Measurements from ENCODE around the gene HRH3.

The HRH3 gene

DNA sequence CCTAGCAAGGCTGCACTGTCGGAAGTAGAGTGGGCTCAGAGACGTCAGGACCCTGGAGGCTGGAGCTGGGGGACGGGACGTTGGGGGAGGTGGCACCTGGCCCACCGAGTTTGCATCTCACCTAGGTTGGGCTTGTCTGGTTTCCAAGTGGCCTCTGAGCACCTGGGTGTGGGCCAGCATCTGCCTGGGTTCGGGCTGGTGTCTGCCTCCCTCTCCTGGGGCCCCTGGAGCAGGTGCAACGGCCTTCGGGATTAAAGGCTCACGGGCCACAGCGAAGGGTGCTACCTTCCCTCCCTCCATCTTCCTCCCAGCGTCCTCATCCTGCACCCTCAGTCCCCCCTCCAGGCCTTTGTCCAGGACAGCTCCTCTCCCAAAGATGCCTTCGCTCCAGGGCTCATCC, 6.0 kb downstream of the HRH3 start:
- H3K4me1 ChIP-seq (ENCODE audit: insufficient read depth, low read length) = peaks cover 18% of the 10 kb centered on the region
- no peaks in the 10 kb centered on the region for H3K9me3 ChIP-seq (ENCODE audit: low read length)
- no peak overlapping the region for H3K4me3 ChIP-seq (ENCODE audit: low read length)
- H3K36me3 ChIP-seq (ENCODE audit: insufficient read depth, low read length) = no peaks in the 10 kb centered on the region
- no peak overlapping the region for H2AFZ ChIP-seq (ENCODE audit: low read depth, low read length)
- H3K27me3 ChIP-seq (ENCODE audit: insufficient read depth, low read length) = peaks cover 8% of the 10 kb centered on the region

DNA sequence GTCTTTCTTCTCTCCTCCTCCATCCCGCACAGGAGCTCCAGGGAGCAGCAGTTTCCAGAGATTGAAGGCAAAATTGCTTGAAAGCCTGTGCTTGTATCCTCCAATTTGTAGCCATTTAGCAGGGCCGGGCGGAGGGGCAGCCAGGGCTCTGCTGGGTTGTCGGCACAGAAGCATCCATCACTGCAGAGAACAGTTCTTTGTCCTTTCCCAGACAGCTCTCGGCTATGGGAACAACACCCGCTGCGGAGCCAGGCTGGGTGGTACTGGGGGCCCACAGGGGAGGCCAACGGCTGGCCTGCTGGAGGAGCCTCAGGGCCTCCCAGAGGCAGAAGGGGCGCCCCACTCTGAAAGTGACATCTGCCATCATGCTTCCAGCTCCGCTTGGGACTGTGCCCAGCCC, 7.8 kb downstream of the HRH3 start:
- Histone ChIP-seq H3K4me1 (ENCODE audit: insufficient read depth, low read length) (peaks cover 9% of the 10 kb centered on the region), H3K36me3 (ENCODE audit: insufficient read depth, low read length) (no peaks in the 10 kb centered on the region), H3K27me3 (ENCODE audit: insufficient read depth, low read length) (no peaks in the 10 kb centered on the region), H3K9me3 (ENCODE audit: low read length) (no peaks in the 10 kb centered on the region), H2AFZ (ENCODE audit: low read depth, low read length) (peak overlapping the region; percentile 7), H3K4me3 (ENCODE audit: low read length) (no peak overlapping the region)

DNA sequence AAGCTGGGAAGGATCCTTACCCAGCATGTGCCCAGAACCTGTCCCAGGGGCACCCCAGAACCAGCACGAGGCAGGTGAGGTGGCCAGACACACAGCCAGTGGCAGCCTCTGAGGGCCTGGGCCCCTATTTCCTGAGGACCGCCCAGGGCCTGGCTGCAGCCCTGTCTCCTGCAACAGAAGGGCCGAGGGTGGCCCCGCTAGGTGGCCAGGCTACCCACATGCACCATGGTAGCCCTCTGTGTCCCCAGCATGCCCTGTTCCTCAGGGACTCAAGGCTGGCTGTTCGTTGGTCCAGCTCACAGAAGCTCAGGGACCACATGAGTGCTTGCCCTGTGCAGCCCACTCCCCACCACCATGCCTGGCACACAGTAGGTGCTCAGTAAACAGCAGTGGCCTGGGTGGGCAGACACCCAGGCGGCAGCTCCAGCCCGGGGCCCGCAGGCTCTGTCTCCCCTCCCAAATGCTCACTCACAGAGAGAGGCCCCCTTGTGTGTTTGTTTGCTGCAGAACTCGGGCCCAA, 8.2 kb downstream of the HRH3 start:
- no peaks in the 10 kb centered on the region for H3K36me3 ChIP-seq (ENCODE audit: insufficient read depth, low read length)
- H2AFZ ChIP-seq (ENCODE audit: low read depth, low read length) = peak overlapping the region; percentile 7
- H3K4me1 ChIP-seq (ENCODE audit: insufficient read depth, low read length) = peaks cover 9% of the 10 kb centered on the region
- no peaks in the 10 kb centered on the region for H3K9me3 ChIP-seq (ENCODE audit: low read length)
- H3K4me3 ChIP-seq (ENCODE audit: low read length) = no peak overlapping the region
- no peaks in the 10 kb centered on the region for H3K27me3 ChIP-seq (ENCODE audit: insufficient read depth, low read length)

DNA sequence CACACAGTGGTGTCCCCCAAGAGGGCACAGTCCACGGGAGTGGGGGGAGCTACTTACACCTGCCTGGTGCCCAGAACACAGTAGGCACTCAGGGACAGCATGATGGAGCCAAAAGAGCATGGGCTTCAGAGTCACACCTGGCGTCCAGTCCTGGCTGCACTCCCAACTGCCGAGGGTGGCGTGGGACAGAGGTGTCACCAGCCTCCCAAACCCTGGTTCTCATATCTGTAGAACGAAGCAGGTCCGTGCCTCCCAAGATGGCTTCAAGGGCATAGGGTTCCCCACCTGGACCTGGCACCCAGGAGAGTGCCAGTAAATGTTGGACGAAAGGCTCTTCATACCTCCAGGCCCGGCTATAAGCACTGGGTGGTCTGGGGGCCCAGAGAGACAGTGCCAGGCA, 8.9 kb downstream of the HRH3 start:
- H3K4me1 ChIP-seq (ENCODE audit: insufficient read depth, low read length) = peaks cover 9% of the 10 kb centered on the region
- H3K27me3 ChIP-seq (ENCODE audit: insufficient read depth, low read length) = no peaks in the 10 kb centered on the region
- no peaks in the 10 kb centered on the region for H3K9me3 ChIP-seq (ENCODE audit: low read length)
- no peak overlapping the region for H2AFZ ChIP-seq (ENCODE audit: low read depth, low read length)
- H3K36me3 ChIP-seq (ENCODE audit: insufficient read depth, low read length) = no peaks in the 10 kb centered on the region
- H3K4me3 ChIP-seq (ENCODE audit: low read length) = no peak overlapping the region

DNA sequence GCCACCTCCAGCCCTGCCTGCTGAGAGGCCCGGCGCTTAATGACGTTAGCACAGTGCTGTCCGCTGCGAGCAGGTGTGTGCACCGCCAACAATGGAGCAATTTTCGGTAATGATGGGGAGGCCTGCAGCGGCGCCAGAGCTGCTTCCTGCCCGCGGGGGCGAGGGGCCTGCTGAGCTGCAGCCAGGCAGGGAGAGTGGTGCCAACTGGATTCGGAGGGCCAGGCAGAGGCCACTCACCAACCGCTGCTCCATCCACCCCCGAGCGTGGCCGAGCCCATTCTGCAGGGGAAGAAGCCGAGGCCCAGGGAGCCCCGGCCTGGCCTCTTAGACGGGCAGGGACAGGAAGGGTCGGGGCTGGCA, 9.6 kb downstream of the HRH3 start:
- Histone ChIP-seq H2AFZ (ENCODE audit: low read depth, low read length) (no peak overlapping the region), H3K9me3 (ENCODE audit: low read length) (no peaks in the 10 kb centered on the region), H3K27me3 (ENCODE audit: insufficient read depth, low read length) (no peaks in the 10 kb centered on the region), H3K4me1 (ENCODE audit: insufficient read depth, low read length) (peaks cover 9% of the 10 kb centered on the region), H3K36me3 (ENCODE audit: insufficient read depth, low read length) (no peaks in the 10 kb centered on the region), H3K4me3 (ENCODE audit: low read length) (no peak overlapping the region)

DNA sequence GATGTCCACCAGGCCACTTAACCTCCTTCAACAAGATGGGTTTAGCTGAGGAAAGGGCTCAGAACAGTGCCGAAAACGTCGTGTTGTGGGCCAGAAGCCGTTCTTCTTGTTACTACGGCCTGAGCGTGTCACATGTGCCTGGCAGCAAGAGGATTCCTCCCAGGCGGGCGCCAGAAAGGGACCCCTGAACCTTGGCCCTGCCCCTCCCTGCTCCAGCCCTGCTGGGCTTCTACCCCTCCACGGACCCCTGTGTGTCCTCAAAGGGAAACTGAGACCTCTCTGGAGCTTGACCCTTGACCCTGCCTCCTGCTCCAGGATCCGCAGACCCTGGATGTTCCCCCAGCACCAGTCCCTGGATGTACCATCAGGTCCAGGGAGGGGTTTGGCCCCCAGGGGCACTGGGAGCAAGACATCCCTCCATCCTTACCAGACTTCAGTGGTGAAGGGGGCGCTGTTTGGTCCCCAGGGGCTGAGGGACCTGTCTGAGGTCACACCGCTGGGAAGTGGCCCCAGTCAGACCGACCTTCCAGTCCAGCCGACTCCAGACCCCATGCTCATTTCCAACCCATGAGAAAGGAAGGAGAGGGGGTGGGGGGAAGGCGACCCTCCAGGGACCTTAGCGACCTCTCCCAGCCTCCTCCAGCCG, 10.1 kb downstream of the HRH3 start:
- Histone ChIP-seq H3K36me3 (ENCODE audit: insufficient read depth, low read length) (no peaks in the 10 kb centered on the region), H3K27me3 (ENCODE audit: insufficient read depth, low read length) (no peaks in the 10 kb centered on the region), H3K4me3 (ENCODE audit: low read length) (no peak overlapping the region), H3K9me3 (ENCODE audit: low read length) (no peaks in the 10 kb centered on the region), H3K4me1 (ENCODE audit: insufficient read depth, low read length) (peaks cover 9% of the 10 kb centered on the region), H2AFZ (ENCODE audit: low read depth, low read length) (no peak overlapping the region)

DNA sequence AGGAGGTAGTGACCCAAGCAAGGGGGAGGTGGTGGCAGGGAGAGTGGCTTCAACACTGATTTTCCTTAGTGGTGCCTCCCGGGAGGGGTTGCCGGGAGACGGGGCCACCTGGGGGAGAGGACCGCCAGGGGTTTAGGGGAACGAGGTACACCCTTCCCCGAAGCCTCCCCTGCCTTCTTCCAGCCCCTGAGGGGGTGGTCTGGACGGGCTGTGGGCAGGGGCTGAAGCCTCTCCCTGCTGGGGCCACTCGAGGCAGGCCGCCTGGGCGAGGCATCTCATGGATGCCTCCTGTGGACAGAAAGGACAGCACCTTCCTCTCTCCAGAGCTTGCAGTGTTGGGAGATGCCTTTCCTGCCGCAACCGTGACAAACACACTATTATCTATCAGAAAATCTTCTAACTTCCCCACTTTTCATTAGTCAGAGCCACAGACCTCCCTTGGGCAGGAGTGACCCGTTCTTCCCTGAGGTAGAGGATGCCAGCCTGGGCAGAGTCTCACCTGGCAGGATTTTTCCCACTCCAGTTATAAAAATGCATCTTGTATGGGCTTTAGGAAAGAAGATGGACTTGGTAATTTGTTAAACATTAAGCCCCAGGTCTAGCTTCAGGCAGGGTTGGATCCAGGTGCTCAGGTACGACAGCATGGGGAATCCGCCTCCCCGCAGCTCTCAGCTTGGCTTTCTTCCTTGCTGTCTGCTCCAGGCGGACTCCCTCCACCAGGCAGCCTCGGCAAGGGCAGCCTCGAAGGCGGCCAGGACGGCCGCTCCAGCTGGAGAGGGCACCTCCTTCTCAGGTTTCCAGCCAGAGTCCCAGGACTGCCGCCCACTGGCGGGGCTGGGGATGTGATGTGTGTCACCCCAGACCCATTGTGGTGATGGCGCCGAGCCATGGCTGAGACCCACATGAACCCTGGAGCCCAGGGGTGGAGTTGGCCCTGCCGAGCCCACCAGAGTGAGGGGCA, 11.0 kb downstream of the HRH3 start:
- H3K27me3 ChIP-seq (ENCODE audit: insufficient read depth, low read length) = no peaks in the 10 kb centered on the region
- H3K36me3 ChIP-seq (ENCODE audit: insufficient read depth, low read length) = no peaks in the 10 kb centered on the region
- H3K4me3 ChIP-seq (ENCODE audit: low read length) = no peak overlapping the region

DNA sequence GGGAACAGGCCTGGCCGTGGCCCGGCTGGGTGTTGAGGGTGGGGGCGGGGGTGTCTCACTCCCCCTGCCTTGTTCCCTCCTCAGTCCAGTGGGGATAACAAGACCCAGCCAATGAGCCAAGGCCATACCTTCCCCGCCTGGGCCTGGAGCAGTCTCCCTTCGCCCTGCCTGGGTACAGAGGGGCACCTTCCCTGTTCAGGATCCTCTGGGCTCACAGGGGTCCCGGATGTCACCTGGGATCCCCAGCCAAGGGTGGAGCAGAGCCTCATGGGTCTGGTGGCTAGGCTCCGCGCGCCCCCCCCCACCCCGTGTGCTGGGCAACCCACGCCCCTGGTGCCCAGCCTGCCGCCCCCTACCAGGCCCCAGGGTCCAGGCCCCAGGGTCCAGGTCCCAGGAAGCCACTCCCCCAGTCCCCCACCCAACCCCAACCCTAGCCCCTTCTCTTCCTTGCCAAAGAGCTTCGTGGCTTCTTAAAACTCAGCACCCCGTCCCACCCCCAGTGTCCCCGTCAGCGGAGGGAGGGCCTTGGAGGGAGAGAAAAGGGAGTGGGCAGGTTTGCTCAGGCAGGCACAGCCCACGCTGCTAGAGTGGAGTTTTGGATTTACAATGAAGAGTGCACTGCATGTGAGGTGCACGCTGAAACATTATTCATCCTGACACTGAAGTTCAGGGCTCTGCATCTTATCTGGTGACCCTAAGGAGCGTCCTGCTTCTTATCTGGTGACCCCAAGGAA, 11.8 kb downstream of the HRH3 start:
- H3K9me3 ChIP-seq (ENCODE audit: low read length) = no peaks in the 10 kb centered on the region
- H3K4me1 ChIP-seq (ENCODE audit: insufficient read depth, low read length) = peaks cover 9% of the 10 kb centered on the region
- no peak overlapping the region for H3K4me3 ChIP-seq (ENCODE audit: low read length)
- H3K36me3 ChIP-seq (ENCODE audit: insufficient read depth, low read length) = peaks cover 5% of the 10 kb centered on the region
- H3K27me3 ChIP-seq (ENCODE audit: insufficient read depth, low read length) = no peaks in the 10 kb centered on the region
- no peak overlapping the region for H2AFZ ChIP-seq (ENCODE audit: low read depth, low read length)

More for the DNA sequence above, 11.0 kb downstream of the HRH3 start:
- Histone ChIP-seq H3K4me1 (ENCODE audit: insufficient read depth, low read length) (peaks cover 9% of the 10 kb centered on the region), H2AFZ (ENCODE audit: low read depth, low read length) (no peak overlapping the region), H3K9me3 (ENCODE audit: low read length) (no peaks in the 10 kb centered on the region)

DNA sequence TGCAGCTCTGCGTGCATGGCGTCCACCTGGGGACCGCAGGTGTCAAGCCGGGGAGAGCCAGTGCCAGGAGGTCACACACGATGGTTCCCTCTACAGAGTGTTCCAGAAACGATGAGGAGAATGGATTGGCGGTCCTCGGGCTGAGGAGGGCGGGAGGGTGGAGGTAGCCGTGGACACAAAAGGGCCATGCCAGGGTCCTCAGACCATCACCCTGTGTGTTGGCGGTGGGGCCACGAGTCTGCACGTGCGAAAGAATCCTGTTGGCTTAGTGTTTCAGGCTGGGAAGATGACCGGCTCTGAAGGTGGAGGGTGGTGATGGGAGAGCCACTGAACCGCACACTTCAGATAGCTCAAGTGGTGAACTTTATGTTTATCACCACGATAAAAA, 13.7 kb downstream of the HRH3 start:
- no peaks in the 10 kb centered on the region for H3K9me3 ChIP-seq (ENCODE audit: low read length)
- no peaks in the 10 kb centered on the region for H3K27me3 ChIP-seq (ENCODE audit: insufficient read depth, low read length)
- no peak overlapping the region for H3K4me3 ChIP-seq (ENCODE audit: low read length)
- no peaks in the 10 kb centered on the region for H3K4me1 ChIP-seq (ENCODE audit: insufficient read depth, low read length)
- no peak overlapping the region for H2AFZ ChIP-seq (ENCODE audit: low read depth, low read length)
- H3K36me3 ChIP-seq (ENCODE audit: insufficient read depth, low read length) = peaks cover 16% of the 10 kb centered on the region

DNA sequence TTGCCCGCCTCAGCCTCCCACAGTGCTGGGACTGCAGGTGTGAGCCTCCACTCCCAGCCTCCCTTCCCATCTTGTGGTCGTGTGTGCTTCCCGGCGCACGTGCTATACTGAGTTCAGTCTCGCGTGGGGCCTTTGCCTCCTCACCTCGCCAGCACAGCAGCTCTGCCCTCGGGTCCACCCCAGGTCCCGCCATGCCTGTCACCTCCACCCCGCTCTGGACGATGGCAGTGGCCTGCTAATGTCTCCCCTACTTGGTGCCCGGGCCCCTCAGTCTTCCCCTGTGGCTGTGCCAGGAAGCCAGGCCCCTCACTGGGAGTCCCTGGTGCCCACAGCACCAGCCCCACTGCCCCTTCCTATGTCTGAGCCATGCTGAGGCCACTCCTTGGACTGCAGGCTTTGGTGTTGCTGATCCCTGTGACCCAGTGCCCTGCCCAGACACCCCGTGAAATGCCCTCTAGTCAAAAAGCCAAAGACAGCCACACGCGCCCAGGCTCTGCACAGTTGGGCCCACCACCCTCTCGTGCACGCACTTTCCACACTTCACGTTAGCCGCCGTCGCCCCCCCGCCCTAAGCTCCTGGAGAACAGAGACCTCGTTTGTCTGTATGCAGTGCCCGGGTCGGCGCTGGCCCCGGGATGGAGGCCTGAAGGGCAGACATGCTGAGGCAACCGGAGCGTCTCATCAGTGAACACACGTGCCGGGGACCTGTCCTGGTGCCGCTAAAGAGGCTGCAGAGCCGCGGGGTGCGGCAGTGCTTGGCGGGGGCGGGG, 14.3 kb downstream of the HRH3 start:
- Histone ChIP-seq H3K4me3 (ENCODE audit: low read length) (no peak overlapping the region), H3K27me3 (ENCODE audit: insufficient read depth, low read length) (no peaks in the 10 kb centered on the region), H3K9me3 (ENCODE audit: low read length) (no peaks in the 10 kb centered on the region), H2AFZ (ENCODE audit: low read depth, low read length) (no peak overlapping the region), H3K4me1 (ENCODE audit: insufficient read depth, low read length) (no peaks in the 10 kb centered on the region), H3K36me3 (ENCODE audit: insufficient read depth, low read length) (peaks cover 22% of the 10 kb centered on the region)

DNA sequence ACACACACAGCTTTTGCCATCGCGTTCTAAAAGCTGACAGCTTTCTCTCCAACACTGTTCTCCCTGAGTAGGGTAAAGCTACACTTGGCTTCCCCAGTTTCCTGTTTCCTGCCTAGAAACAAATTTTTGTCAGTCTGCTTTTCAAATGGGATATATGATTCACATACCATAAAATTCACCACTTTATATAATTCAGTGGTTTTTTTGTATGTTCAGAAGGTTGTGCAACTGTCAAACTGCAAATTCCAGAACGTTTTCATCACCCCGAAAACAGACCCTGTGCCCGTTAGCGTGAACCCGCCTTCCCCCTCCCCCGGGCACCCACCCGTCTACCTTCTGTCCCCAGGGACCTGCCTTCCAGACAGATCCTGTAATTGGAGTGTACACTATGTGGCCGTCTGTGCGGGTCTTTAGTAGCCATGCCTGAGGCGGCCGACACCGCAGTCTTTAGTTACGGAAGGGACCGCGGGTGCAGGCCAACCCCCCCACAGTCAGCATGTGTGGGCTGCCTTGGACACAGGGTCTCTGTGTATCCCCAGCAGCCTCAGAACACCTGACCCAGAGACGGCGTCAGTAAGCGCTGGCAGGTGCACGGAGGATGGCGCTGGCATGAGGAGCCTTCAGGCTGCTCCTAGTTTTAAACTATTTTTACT, 16.6 kb downstream of the HRH3 start:
- Histone ChIP-seq H2AFZ (ENCODE audit: low read depth, low read length) (no peak overlapping the region), H3K36me3 (ENCODE audit: insufficient read depth, low read length) (peaks cover 38% of the 10 kb centered on the region), H3K4me1 (ENCODE audit: insufficient read depth, low read length) (no peaks in the 10 kb centered on the region), H3K9me3 (ENCODE audit: low read length) (no peaks in the 10 kb centered on the region), H3K4me3 (ENCODE audit: low read length) (no peak overlapping the region), H3K27me3 (ENCODE audit: insufficient read depth, low read length) (no peaks in the 10 kb centered on the region)

DNA sequence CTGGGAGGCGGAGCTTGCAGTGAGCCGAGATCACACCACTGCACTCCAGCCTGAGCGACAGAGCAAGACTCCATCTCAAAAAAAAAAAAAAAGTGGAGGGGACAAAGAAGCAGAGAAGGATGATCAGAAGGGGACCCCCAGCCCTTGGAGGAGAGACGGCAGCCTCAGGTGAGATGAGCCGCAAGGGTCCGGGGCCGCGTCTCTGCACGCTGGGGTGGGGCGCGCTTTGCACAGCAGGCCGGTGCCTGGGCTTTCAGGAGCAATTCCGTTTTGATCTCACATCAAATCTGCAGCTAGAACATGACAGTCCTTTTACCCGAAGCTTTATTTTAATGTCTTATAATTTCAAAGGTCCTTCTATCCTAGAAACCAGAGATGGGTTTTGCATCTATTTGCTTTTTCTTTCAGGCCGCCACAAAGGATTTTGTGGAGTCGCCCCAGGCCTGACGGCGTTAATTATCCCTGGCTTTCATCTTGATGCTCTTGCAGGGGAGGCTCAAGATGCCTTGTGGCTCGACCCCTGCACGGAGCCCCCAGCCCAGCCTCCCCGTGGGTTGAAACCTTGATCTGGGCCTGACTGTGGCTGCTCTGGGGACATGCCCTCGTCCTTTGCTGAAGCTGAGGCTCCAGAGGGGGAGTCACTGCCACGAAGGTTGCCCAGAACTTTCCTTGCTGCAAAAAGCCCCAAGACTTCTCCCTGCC, 17.3 kb downstream of the HRH3 start:
- Histone ChIP-seq H3K4me3 (ENCODE audit: low read length) (no peak overlapping the region), H3K36me3 (ENCODE audit: insufficient read depth, low read length) (peaks cover 40% of the 10 kb centered on the region), H3K27me3 (ENCODE audit: insufficient read depth, low read length) (no peaks in the 10 kb centered on the region), H2AFZ (ENCODE audit: low read depth, low read length) (no peak overlapping the region), H3K9me3 (ENCODE audit: low read length) (no peaks in the 10 kb centered on the region), H3K4me1 (ENCODE audit: insufficient read depth, low read length) (no peaks in the 10 kb centered on the region)
